B cell (primary cell): Measurements from ENCODE around the gene ACO1.

Source experiments
- CTCF ChIP-seq: fragments of 200-600 bp; IDR thresholded peaks from one replicate; pipeline ENCODE4 v1.8.0; 2022; ENCODE audit warnings: antibody characterized with exemption, mild to moderate bottlenecking
- EZH2 ChIP-seq: IDR thresholded peaks from 2 replicates; pipeline ENCODE4 v1.6.1; 2012; ENCODE audit warnings: borderline replicate concordance, low read depth, mild to moderate bottlenecking, moderate library complexity, low read length; ENCODE audit not compliant: insufficient read depth, poor library complexity, severe bottlenecking

DNA sequence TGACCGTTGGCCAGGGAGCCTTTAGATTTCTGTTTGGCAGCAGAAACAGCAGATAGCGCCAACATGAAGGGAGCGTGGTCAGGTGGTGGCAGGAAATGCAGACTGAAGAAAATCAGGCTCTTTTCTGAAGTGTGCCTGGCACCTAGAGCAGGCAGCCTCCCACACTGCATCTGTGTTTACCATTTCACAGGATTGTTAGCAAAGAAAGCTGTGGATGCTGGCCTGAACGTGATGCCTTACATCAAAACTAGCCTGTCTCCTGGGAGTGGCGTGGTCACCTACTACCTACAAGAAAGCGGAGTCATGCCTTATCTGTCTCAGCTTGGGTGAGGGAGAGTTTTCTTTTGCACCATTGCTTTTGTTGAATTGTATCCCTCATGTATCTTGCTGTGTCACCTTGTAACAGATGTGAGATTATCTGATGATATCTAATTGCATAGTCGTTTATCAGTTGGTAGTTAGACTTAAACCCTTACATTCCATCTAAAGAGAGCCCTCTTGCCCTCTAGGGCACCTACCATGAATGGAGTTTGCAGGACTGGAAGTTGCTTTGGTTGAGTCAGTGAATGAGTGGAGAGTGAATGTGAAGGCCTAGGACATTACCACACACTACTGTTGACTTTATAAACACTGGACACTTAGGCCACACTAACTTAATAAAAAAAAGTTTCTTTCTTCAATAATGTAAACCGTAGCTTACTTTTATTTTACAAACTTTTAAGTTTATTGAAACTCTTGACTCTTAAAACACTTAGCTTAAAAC lies 42.8 kb downstream of the ACO1 start:
- TF ChIP-seq CTCF = no peak
- no peak for TF ChIP-seq EZH2
